SK-N-SH (cell line): Measurements from ENCODE around the gene KLHL30. TPM values are rescaled to one million over a fixed set of nuclear protein-coding genes. Genes with fewer than 3 reads are reported as not detected.

ENCODE experiments used
- CTCF ChIA-PET: fragments of 300-600, 350-600 bp; formaldehyde crosslinking; extraction: SDS; loops from one replicate; lab custom pipeline; 2021; lab: Yijun Ruan, JAX
- POLR2A ChIA-PET: fragments of 350-600 bp; sonication (Branson Sonifier 250); formaldehyde crosslinking; extraction: SDS; loops from one replicate; lab custom pipeline; 2020; ENCODE audit warnings: antibody characterized with exemption, inconsistent platforms; lab: Yijun Ruan, JAX
- DNase-seq: peaks from one replicate; pipeline ENCODE4 v3.0.0; 2012
- H2AFZ ChIP-seq: fragments of 200-600 bp; sonication (generic); 2 replicates; pipeline ENCODE4 v1.8.1; 2016; ENCODE audit warnings: antibody characterized with exemption, mild to moderate bottlenecking, low read depth
- H3F3A ChIP-seq: fragments of 200-600 bp; sonication (generic); replicated peaks from 2 replicates; pipeline ENCODE3; 2016; ENCODE audit warnings: antibody characterized with exemption, mild to moderate bottlenecking; ENCODE audit not compliant: insufficient read depth
- H3K27ac ChIP-seq, 2 experiments: fragments of 200-500 bp in 1 of 2; fragments of 200-600 bp in 1 of 2; sonication (Bioruptor generic) in 1 of 2; sonication (generic), shearing (Covaris generic) in 1 of 2; 2 replicates each; pipeline versions ENCODE4 v1.5.1 to v1.6.1; 2014 to 2016; ENCODE audit warnings: low read depth in 2 of 2, inconsistent platforms in 1 of 2, low read length in 1 of 2, mild to moderate bottlenecking in 1 of 2, mixed read lengths in 1 of 2
- H3K27me3 ChIP-seq: fragments of 200-600 bp; sonication (generic), shearing (Covaris generic); 2 replicates; pipeline ENCODE4 v1.6.1; 2016; ENCODE audit warnings: mixed run types; ENCODE audit not compliant: insufficient read depth
- H3K36me3 ChIP-seq, 2 experiments: fragments of 200-500 bp in 1 of 2; fragments of 200-600 bp in 1 of 2; sonication (Bioruptor generic) in 1 of 2; sonication (generic) in 1 of 2; replicated peaks in 1 of 2; 2 replicates each; pipeline versions ENCODE3 to v1.5.1; 2014 to 2016; ENCODE audit warnings: low read length in 1 of 2, mild to moderate bottlenecking in 1 of 2; ENCODE audit not compliant: insufficient read depth in 2 of 2, control insufficient read depth in 1 of 2
- H3K4me1 ChIP-seq, 2 experiments: fragments of 200-500 bp in 1 of 2; fragments of 200-600 bp in 1 of 2; sonication (Bioruptor generic) in 1 of 2; sonication (generic), shearing (Covaris generic) in 1 of 2; 2 replicates each; pipeline versions ENCODE4 v1.5.1 to v1.6.1; 2014 to 2016; ENCODE audit warnings: low read depth in 1 of 2, low read length in 1 of 2, mixed run types in 1 of 2; ENCODE audit not compliant: insufficient read depth in 2 of 2, control insufficient read depth in 1 of 2
- H3K4me2 ChIP-seq: fragments of 200-600 bp; sonication (generic), shearing (Covaris generic); 2 replicates; pipeline ENCODE4 v1.6.1; 2017; ENCODE audit warnings: mixed run types
- H3K4me3 ChIP-seq, 2 experiments: fragments of 200-500 bp in 1 of 2; fragments of 200-600 bp in 1 of 2; sonication (Bioruptor generic) in 1 of 2; sonication (generic), shearing (Covaris generic) in 1 of 2; 2 replicates each; pipeline versions ENCODE4 v1.5.1 to v1.8.1; 2014 to 2016; ENCODE audit warnings: low read depth in 2 of 2, inconsistent platforms in 1 of 2, low read length in 1 of 2, mild to moderate bottlenecking in 1 of 2, mixed read lengths in 1 of 2, moderate library complexity in 1 of 2
- H3K79me2 ChIP-seq: fragments of 200-600 bp; sonication (generic); 2 replicates; pipeline ENCODE4 v1.8.1; 2017; ENCODE audit warnings: mild to moderate bottlenecking; ENCODE audit not compliant: insufficient read depth
- H3K9ac ChIP-seq: fragments of 200-600 bp; sonication (generic); 2 replicates; pipeline ENCODE4 v1.6.1; 2017; ENCODE audit warnings: mixed run types
- H3K9me2 ChIP-seq: fragments of 200-600 bp; sonication (generic); 2 replicates; pipeline ENCODE4 v1.6.1; 2017; ENCODE audit warnings: mixed run types
- H3K9me3 ChIP-seq: fragments of 200-600 bp; sonication (generic); 2 replicates; pipeline ENCODE4 v1.6.1; 2017; ENCODE audit warnings: mixed run types, mild to moderate bottlenecking, moderate library complexity
- H4K20me1 ChIP-seq: fragments of 200-600 bp; sonication (generic); 2 replicates; pipeline ENCODE4 v1.6.1; 2017; ENCODE audit warnings: mild to moderate bottlenecking, mixed run types; ENCODE audit not compliant: insufficient read depth
- CHD2 ChIP-seq: fragments of 150-350 bp; IDR thresholded peaks from 2 replicates; pipeline ENCODE4 v1.6.1; 2018; ENCODE audit warnings: low read length; ENCODE audit not compliant: partially characterized antibody
- ELF1 ChIP-seq: IDR thresholded peaks from 2 replicates; pipeline ENCODE4 v1.4.0; 2012
- EZH2phosphoT487 ChIP-seq: fragments of 200-600 bp; sonication (generic); IDR thresholded peaks from 2 replicates; pipeline ENCODE4 v1.6.1; 2017; ENCODE audit warnings: low read depth, mixed run types, mild to moderate bottlenecking, antibody characterized with exemption, moderate library complexity, borderline replicate concordance
- FOSL2 ChIP-seq: IDR thresholded peaks from 2 replicates; pipeline ENCODE4 v1.4.0; 2012; ENCODE audit warnings: low read depth, mild to moderate bottlenecking, moderate library complexity, borderline replicate concordance
- FOXJ3 ChIP-seq: sonication (generic); formaldehyde crosslinking; IDR thresholded peaks from 2 replicates; pipeline ENCODE4 v1.5.1; 2020; ENCODE audit warnings: mild to moderate bottlenecking, missing genetic modification reagents
- FOXM1 ChIP-seq: IDR thresholded peaks from 2 replicates; pipeline ENCODE4 v1.4.0; 2012; ENCODE audit warnings: low read depth, mild to moderate bottlenecking
- JUND ChIP-seq: IDR thresholded peaks from 2 replicates; pipeline ENCODE4 v1.4.0; 2012
- SMC3 ChIP-seq: IDR thresholded peaks from 2 replicates; pipeline ENCODE4 v1.6.1; 2012; ENCODE audit warnings: low read depth, low read length, improper control_type of control experiment
- TAF1 ChIP-seq: IDR thresholded peaks from 2 replicates; pipeline ENCODE4 v1.6.1; 2012; ENCODE audit warnings: low read depth, mild to moderate bottlenecking, low read length, moderate library complexity, borderline replicate concordance
- TCF12 ChIP-seq: IDR thresholded peaks from 2 replicates; pipeline ENCODE4 v1.4.0; 2012
- WGBS: methylation state at CpG from one replicate; pipeline ENCODE4 v1.1.6; 2017; ENCODE audit warnings: low lambda C conversion rate; 5-methylcytosine and 5-hydroxymethylcytosine counted together
- polyA plus RNA-seq, 3 experiments: library from polyadenylated mRNA; depleted of rRNA; stranded (reverse); fragments of >200 nt; gene quantifications; 2 replicates each; pipeline ENCODE4 v1.2.3, GENCODE V29; 2012
- TF ChIP-seq, protein P1 (sequence below): IDR thresholded peaks from 2 replicates; pipeline ENCODE4 v1.6.1; 2012; ENCODE audit warnings: mild to moderate bottlenecking, low read depth, low read length, moderate library complexity
- TF ChIP-seq, protein P2 (sequence below): fragments of 200-600 bp; sonication (generic); IDR thresholded peaks from 2 replicates; pipeline ENCODE4 v1.6.1; 2017; ENCODE audit warnings: antibody characterized with exemption, mild to moderate bottlenecking, moderate library complexity
- TF ChIP-seq, protein P3 (sequence below): fragments of 150-350 bp; IDR thresholded peaks from 2 replicates; pipeline ENCODE4 v1.6.1; 2016; ENCODE audit warnings: mild to moderate bottlenecking, low read depth, low read length

The KLHL30 gene
- polyA plus RNA-seq, 1 of the 3 experiments (the other 2 are of a cell fraction): not detected

DNA sequence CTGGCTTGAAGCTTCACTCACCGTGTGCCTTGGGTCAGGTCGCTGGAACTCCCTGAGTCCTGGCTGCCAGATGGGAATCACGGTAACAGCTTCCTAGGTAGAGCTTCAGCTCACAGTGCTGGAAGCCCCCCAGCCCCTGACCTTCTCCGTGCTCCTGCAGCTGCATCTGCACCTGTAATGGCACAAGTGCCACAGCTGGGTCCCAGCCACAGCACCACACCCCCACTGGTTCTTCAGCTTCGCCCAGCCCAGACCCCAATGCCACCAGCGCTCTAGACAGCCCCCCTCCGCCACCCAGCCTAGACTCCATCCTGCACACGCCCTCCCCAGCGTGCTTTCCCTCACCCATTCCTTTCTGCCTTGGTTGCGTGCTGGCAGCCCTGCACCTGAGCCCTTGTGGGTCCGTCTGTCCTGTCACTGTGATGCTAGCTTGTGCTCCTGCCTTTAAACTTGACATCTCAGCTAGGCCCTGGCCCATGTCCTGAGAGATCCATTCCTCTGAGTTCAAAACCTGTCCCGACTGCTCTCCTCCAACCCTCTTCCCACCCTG, 45.9 kb upstream of the KLHL30 start:
- Histone ChIP-seq H3K9me3 (no peaks in the 10 kb centered on the region), H3K9me2 (no peaks in the 10 kb centered on the region), H3K36me3 (no peaks in the 10 kb centered on the region), H3K9ac (no peak overlapping the region), H2AFZ (no peak overlapping the region), H3K4me1 (peaks cover 0 to 3% of the 10 kb centered on the region in 2 experiments; a peak in 1 of 4 replicates), H3K27me3 (no peaks in the 10 kb centered on the region), H3K4me2 (no peak overlapping the region), H3K79me2 (no peaks in the 10 kb centered on the region), H4K20me1 (no peaks in the 10 kb centered on the region), H3F3A (no peaks in the 10 kb centered on the region), H3K27ac (no peak overlapping the region), H3K4me3 (no peak overlapping the region)
- 95% methylated on average over 8 of the region's 12 CpGs for WGBS
- peak; percentile 27 for DNase-seq
- POLR2A ChIA-PET: no interaction called here
- CTCF ChIA-PET: interaction anchor here (0.6 kb wide), 1 partner anchor 1172 kb away, joined by 3 read pairs; no protein-coding TSS in a partner anchor
- TF ChIP-seq ELF1 (no peak), JUND (no peak), CHD2 (no peak), FOXJ3 (no peak), SMC3 (no peak)
- TF ChIP-seq, protein P1, sequence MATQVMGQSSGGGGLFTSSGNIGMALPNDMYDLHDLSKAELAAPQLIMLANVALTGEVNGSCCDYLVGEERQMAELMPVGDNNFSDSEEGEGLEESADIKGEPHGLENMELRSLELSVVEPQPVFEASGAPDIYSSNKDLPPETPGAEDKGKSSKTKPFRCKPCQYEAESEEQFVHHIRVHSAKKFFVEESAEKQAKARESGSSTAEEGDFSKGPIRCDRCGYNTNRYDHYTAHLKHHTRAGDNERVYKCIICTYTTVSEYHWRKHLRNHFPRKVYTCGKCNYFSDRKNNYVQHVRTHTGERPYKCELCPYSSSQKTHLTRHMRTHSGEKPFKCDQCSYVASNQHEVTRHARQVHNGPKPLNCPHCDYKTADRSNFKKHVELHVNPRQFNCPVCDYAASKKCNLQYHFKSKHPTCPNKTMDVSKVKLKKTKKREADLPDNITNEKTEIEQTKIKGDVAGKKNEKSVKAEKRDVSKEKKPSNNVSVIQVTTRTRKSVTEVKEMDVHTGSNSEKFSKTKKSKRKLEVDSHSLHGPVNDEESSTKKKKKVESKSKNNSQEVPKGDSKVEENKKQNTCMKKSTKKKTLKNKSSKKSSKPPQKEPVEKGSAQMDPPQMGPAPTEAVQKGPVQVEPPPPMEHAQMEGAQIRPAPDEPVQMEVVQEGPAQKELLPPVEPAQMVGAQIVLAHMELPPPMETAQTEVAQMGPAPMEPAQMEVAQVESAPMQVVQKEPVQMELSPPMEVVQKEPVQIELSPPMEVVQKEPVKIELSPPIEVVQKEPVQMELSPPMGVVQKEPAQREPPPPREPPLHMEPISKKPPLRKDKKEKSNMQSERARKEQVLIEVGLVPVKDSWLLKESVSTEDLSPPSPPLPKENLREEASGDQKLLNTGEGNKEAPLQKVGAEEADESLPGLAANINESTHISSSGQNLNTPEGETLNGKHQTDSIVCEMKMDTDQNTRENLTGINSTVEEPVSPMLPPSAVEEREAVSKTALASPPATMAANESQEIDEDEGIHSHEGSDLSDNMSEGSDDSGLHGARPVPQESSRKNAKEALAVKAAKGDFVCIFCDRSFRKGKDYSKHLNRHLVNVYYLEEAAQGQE: no peak
- TF ChIP-seq, protein P2, sequence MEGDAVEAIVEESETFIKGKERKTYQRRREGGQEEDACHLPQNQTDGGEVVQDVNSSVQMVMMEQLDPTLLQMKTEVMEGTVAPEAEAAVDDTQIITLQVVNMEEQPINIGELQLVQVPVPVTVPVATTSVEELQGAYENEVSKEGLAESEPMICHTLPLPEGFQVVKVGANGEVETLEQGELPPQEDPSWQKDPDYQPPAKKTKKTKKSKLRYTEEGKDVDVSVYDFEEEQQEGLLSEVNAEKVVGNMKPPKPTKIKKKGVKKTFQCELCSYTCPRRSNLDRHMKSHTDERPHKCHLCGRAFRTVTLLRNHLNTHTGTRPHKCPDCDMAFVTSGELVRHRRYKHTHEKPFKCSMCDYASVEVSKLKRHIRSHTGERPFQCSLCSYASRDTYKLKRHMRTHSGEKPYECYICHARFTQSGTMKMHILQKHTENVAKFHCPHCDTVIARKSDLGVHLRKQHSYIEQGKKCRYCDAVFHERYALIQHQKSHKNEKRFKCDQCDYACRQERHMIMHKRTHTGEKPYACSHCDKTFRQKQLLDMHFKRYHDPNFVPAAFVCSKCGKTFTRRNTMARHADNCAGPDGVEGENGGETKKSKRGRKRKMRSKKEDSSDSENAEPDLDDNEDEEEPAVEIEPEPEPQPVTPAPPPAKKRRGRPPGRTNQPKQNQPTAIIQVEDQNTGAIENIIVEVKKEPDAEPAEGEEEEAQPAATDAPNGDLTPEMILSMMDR: no peak

DNA sequence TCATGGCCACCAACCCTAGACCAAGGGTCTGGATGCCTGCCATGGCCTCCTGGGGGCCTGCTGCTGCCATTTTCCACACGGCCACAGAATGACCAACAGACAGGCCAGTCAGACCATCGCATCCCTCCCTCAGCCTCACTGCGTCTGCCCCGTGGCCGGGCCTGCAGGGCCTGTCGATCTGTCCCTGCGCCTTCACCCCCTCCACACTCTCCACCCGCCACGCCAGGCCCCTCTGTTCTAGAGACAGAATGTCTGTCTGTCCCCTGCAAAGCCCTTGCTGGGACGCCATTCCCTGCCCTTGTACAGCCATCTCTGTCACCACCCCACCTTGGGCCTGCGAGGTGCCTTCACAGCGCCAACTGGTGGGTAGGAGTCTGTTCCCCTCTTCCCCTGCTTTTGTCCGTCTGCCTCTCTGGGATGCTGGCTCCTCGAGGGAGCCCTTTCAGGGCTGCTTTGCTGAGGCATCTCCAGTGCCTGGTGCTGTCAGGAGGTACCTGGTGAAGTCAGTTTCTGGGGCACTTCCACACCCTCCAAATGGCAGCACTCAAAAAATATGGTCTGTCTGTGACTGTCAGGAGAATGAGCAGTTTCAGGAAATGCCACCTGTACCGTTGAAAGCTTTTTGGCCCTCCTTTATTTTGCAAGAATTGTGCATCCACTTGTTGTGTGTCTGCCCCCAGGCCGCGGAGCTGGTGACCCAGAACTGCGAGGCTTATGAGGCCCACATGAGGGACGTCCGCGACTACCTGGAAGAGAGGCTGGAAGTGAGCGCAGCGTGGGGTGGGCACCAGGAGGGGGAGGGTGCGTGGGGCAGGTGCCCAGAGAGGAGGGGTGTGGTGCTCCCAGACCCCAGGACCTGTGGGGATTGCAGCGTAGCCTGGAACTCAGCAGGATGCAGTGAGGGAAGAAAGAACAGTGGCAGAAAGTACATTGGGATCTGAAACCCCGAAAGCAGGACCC, 45.0 kb upstream of the KLHL30 start:
- DNase-seq: peak; percentile 37
- no peaks in the 10 kb centered on the region for H3K79me2 ChIP-seq
- no peak for TF ChIP-seq TCF12
- TF ChIP-seq, protein P3, sequence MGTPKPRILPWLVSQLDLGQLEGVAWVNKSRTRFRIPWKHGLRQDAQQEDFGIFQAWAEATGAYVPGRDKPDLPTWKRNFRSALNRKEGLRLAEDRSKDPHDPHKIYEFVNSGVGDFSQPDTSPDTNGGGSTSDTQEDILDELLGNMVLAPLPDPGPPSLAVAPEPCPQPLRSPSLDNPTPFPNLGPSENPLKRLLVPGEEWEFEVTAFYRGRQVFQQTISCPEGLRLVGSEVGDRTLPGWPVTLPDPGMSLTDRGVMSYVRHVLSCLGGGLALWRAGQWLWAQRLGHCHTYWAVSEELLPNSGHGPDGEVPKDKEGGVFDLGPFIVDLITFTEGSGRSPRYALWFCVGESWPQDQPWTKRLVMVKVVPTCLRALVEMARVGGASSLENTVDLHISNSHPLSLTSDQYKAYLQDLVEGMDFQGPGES: no peak
- no peak for TF ChIP-seq EZH2phosphoT487
- no peak for TF ChIP-seq FOSL2
- TF ChIP-seq TAF1: no peak
- TF ChIP-seq FOXM1: no peak
- no peaks in the 10 kb centered on the region for H3K36me3 ChIP-seq
- POLR2A ChIA-PET: interaction anchor here (0.6 kb wide), 1 partner anchor 12 kb away, joined by 3 read pairs; no protein-coding TSS in a partner anchor
- no peaks in the 10 kb centered on the region for H3K9me2 ChIP-seq
- H3K4me1 ChIP-seq: peaks cover 0 to 3% of the 10 kb centered on the region in 2 experiments; a peak in 1 of 4 replicates
- H2AFZ ChIP-seq: no peak overlapping the region
- no peak overlapping the region; a peak in 1 of 4 replicates for H3K27ac ChIP-seq
- H3K9ac ChIP-seq: no peak overlapping the region
- CTCF ChIA-PET: interaction anchor here (0.6 kb wide), 1 partner anchor 1171 kb away, joined by 3 read pairs; no protein-coding TSS in a partner anchor
- no peaks in the 10 kb centered on the region for H3K9me3 ChIP-seq
- no peaks in the 10 kb centered on the region for H4K20me1 ChIP-seq
- H3K27me3 ChIP-seq: no peaks in the 10 kb centered on the region
- no peak overlapping the region for H3K4me3 ChIP-seq
- H3K4me2 ChIP-seq: no peak overlapping the region
- WGBS: 92% methylated on average over 23 of the region's 26 CpGs
- H3F3A ChIP-seq: no peaks in the 10 kb centered on the region
